ENCODE results near the gene LIMS1. TPM values are rescaled to one million over a fixed set of nuclear protein-coding genes. Genes with fewer than 3 reads are reported as not detected.

Gene LIMS1
- polyA plus RNA-seq, 4 donors, result 8.3 to 51.4 (median 21.7) TPM

GRCh38 chr2:108621687-108622681 is 87.7 kb downstream of the LIMS1 start:
- H3K27me3 ChIP-seq (ENCODE audit: control insufficient read depth in 3 of 3, insufficient read depth in 3 of 3, low read length in 3 of 3), result no peaks in the 10 kb centered on the region
- WGBS, 3 donors, result 79 to 90% (median 80%) methylated on average over 2 of the region's 2 CpGs
- H3K4me3 ChIP-seq (ENCODE audit: low read depth in 1 of 3, low read length in 3 of 3), result peak overlapping the region in 1 of 3 donors; percentile 23
- peak overlapping the region; percentile 33 to 61 (median 55) for H3K27ac ChIP-seq (ENCODE audit: low read depth in 1 of 3, low read length in 2 of 3)
- peaks cover 0 to 12% (median 6%) of the 10 kb centered on the region in 3 donors for H3K4me1 ChIP-seq (ENCODE audit: control insufficient read depth in 3 of 3, insufficient read depth in 2 of 3, low read depth in 1 of 3, low read length in 2 of 3)
- H3K36me3 ChIP-seq (ENCODE audit: control insufficient read depth in 3 of 3, insufficient read depth in 2 of 3, low read depth in 1 of 3, low read length in 3 of 3), result no peaks in the 10 kb centered on the region
- no peaks in the 10 kb centered on the region for H3K9me3 ChIP-seq (ENCODE audit: control insufficient read depth in 2 of 2, insufficient read depth in 1 of 2, low read depth in 1 of 2, low read length in 1 of 2)
- DNase-seq (no peak), FAIRE-seq (no peak)

- H3K4me3 ChIP-seq (ENCODE audit: low read depth in 1 of 3, low read length in 3 of 3), result no peak overlapping the region
- FAIRE-seq (no peak), DNase-seq (no peak)
- no peaks in the 10 kb centered on the region for H3K9me3 ChIP-seq (ENCODE audit: control insufficient read depth in 2 of 2, insufficient read depth in 1 of 2, low read depth in 1 of 2, low read length in 1 of 2)
- peak overlapping the region in 1 of 3 donors; percentile 41 for H3K27ac ChIP-seq (ENCODE audit: low read depth in 1 of 3, low read length in 2 of 3)
- peaks cover 0 to 6% (median 6%) of the 10 kb centered on the region in 3 donors for H3K4me1 ChIP-seq (ENCODE audit: control insufficient read depth in 3 of 3, insufficient read depth in 2 of 3, low read depth in 1 of 3, low read length in 2 of 3)
- 40 to 59% (median 42%) methylated on average over 6 of the region's 6 CpGs for WGBS, 3 donors
- H3K27me3 ChIP-seq (ENCODE audit: control insufficient read depth in 3 of 3, insufficient read depth in 3 of 3, low read length in 3 of 3), result no peaks in the 10 kb centered on the region
- no peaks in the 10 kb centered on the region for H3K36me3 ChIP-seq (ENCODE audit: control insufficient read depth in 3 of 3, insufficient read depth in 2 of 3, low read depth in 1 of 3, low read length in 3 of 3)
Measured at GRCh38 chr2:108623616-108624015, 89.3 kb downstream of the LIMS1 start.

- WGBS, 3 donors, result 86 to 90% (median 87%) methylated on average over 5 of the region's 5 CpGs
- peaks cover 0 to 6% (median 6%) of the 10 kb centered on the region in 3 donors for H3K4me1 ChIP-seq (ENCODE audit: control insufficient read depth in 3 of 3, insufficient read depth in 2 of 3, low read depth in 1 of 3, low read length in 2 of 3)
- peak overlapping the region in 2 of 3 donors; percentile 22 to 45 for H3K27ac ChIP-seq (ENCODE audit: low read depth in 1 of 3, low read length in 2 of 3)
Measured at GRCh38 chr2:108625186-108625827, 91.0 kb downstream of the LIMS1 start.

GRCh38 chr2:108625828-108626195 is 91.5 kb downstream of the LIMS1 start:
- Histone ChIP-seq H3K4me3 (ENCODE audit: low read depth in 1 of 3, low read length in 3 of 3) (no peak overlapping the region), H3K27ac (ENCODE audit: low read depth in 1 of 3, low read length in 2 of 3) (no peak overlapping the region), H3K9me3 (ENCODE audit: control insufficient read depth in 2 of 2, insufficient read depth in 1 of 2, low read depth in 1 of 2, low read length in 1 of 2) (no peaks in the 10 kb centered on the region), H3K36me3 (ENCODE audit: control insufficient read depth in 3 of 3, insufficient read depth in 2 of 3, low read depth in 1 of 3, low read length in 3 of 3) (peaks cover 0 to 2% (median 0%) of the 10 kb centered on the region in 3 donors), H3K4me1 (ENCODE audit: control insufficient read depth in 3 of 3, insufficient read depth in 2 of 3, low read depth in 1 of 3, low read length in 2 of 3) (peaks cover 0 to 3% (median 2%) of the 10 kb centered on the region in 3 donors), H3K27me3 (ENCODE audit: control insufficient read depth in 3 of 3, insufficient read depth in 3 of 3, low read length in 3 of 3) (no peaks in the 10 kb centered on the region)
- 55 to 64% (median 61%) methylated on average over 2 of the region's 2 CpGs for WGBS, 3 donors
- no peak for DNase-seq
- no peak for FAIRE-seq

More at GRCh38 chr2:108625186-108625827, 91.0 kb downstream of the LIMS1 start:
- Histone ChIP-seq H3K9me3 (ENCODE audit: control insufficient read depth in 2 of 2, insufficient read depth in 1 of 2, low read depth in 1 of 2, low read length in 1 of 2) (no peaks in the 10 kb centered on the region), H3K27me3 (ENCODE audit: control insufficient read depth in 3 of 3, insufficient read depth in 3 of 3, low read length in 3 of 3) (no peaks in the 10 kb centered on the region), H3K36me3 (ENCODE audit: control insufficient read depth in 3 of 3, insufficient read depth in 2 of 3, low read depth in 1 of 3, low read length in 3 of 3) (peaks cover 0 to 2% (median 0%) of the 10 kb centered on the region in 3 donors), H3K4me3 (ENCODE audit: low read depth in 1 of 3, low read length in 3 of 3) (no peak overlapping the region)
- DNase-seq (no peak), FAIRE-seq (no peak)

GRCh38 chr2:108626995-108627394 is 92.7 kb downstream of the LIMS1 start:
- no peak overlapping the region for H3K27ac ChIP-seq (ENCODE audit: low read depth in 1 of 3, low read length in 2 of 3)
- H3K9me3 ChIP-seq (ENCODE audit: control insufficient read depth in 2 of 2, insufficient read depth in 1 of 2, low read depth in 1 of 2, low read length in 1 of 2), result no peaks in the 10 kb centered on the region
- peaks cover 0 to 5% (median 0%) of the 10 kb centered on the region in 3 donors for H3K36me3 ChIP-seq (ENCODE audit: control insufficient read depth in 3 of 3, insufficient read depth in 2 of 3, low read depth in 1 of 3, low read length in 3 of 3)
- FAIRE-seq (no peak), DNase-seq (no peak)
- H3K4me3 ChIP-seq (ENCODE audit: low read depth in 1 of 3, low read length in 3 of 3), result no peak overlapping the region
- peaks cover 0 to 8% (median 0%) of the 10 kb centered on the region in 3 donors for H3K4me1 ChIP-seq (ENCODE audit: control insufficient read depth in 3 of 3, insufficient read depth in 2 of 3, low read depth in 1 of 3, low read length in 2 of 3)
- WGBS, 3 donors, result 76 to 82% (median 78%) methylated on average over 2 of the region's 2 CpGs
- no peaks in the 10 kb centered on the region for H3K27me3 ChIP-seq (ENCODE audit: control insufficient read depth in 3 of 3, insufficient read depth in 3 of 3, low read length in 3 of 3)

- Histone ChIP-seq H3K27ac (ENCODE audit: low read depth in 1 of 3, low read length in 2 of 3) (no peak overlapping the region), H3K36me3 (ENCODE audit: control insufficient read depth in 3 of 3, insufficient read depth in 2 of 3, low read depth in 1 of 3, low read length in 3 of 3) (peaks cover 0 to 5% (median 0%) of the 10 kb centered on the region in 3 donors), H3K4me1 (ENCODE audit: control insufficient read depth in 3 of 3, insufficient read depth in 2 of 3, low read depth in 1 of 3, low read length in 2 of 3) (peaks cover 0 to 13% (median 3%) of the 10 kb centered on the region in 3 donors), H3K27me3 (ENCODE audit: control insufficient read depth in 3 of 3, insufficient read depth in 3 of 3, low read length in 3 of 3) (no peaks in the 10 kb centered on the region), H3K9me3 (ENCODE audit: control insufficient read depth in 2 of 2, insufficient read depth in 1 of 2, low read depth in 1 of 2, low read length in 1 of 2) (no peaks in the 10 kb centered on the region), H3K4me3 (ENCODE audit: low read depth in 1 of 3, low read length in 3 of 3) (no peak overlapping the region)
- no peak for FAIRE-seq
- no peak for DNase-seq
- WGBS, 3 donors, result 84 to 89% (median 88%) methylated on average over 4 of the region's 4 CpGs
Measured at GRCh38 chr2:108627911-108628567, 93.8 kb downstream of the LIMS1 start.

- Histone ChIP-seq H3K4me3 (ENCODE audit: low read depth in 1 of 3, low read length in 3 of 3) (no peak overlapping the region), H3K36me3 (ENCODE audit: control insufficient read depth in 3 of 3, insufficient read depth in 2 of 3, low read depth in 1 of 3, low read length in 3 of 3) (peaks cover 0 to 5% (median 0%) of the 10 kb centered on the region in 3 donors), H3K4me1 (ENCODE audit: control insufficient read depth in 3 of 3, insufficient read depth in 2 of 3, low read depth in 1 of 3, low read length in 2 of 3) (peaks cover 3 to 17% (median 5%) of the 10 kb centered on the region in 3 donors), H3K27me3 (ENCODE audit: control insufficient read depth in 3 of 3, insufficient read depth in 3 of 3, low read length in 3 of 3) (no peaks in the 10 kb centered on the region), H3K27ac (ENCODE audit: low read depth in 1 of 3, low read length in 2 of 3) (peak overlapping the region in 1 of 3 donors; percentile 11), H3K9me3 (ENCODE audit: control insufficient read depth in 2 of 2, insufficient read depth in 1 of 2, low read depth in 1 of 2, low read length in 1 of 2) (no peaks in the 10 kb centered on the region)
- 81 to 89% (median 86%) methylated on average over 6 of the region's 6 CpGs for WGBS, 3 donors
- DNase-seq (no peak), FAIRE-seq (no peak)
Measured at GRCh38 chr2:108628936-108629335, 94.7 kb downstream of the LIMS1 start.

- Histone ChIP-seq H3K36me3 (ENCODE audit: control insufficient read depth in 3 of 3, insufficient read depth in 2 of 3, low read depth in 1 of 3, low read length in 3 of 3) (peaks cover 0 to 5% (median 0%) of the 10 kb centered on the region in 3 donors), H3K27me3 (ENCODE audit: control insufficient read depth in 3 of 3, insufficient read depth in 3 of 3, low read length in 3 of 3) (no peaks in the 10 kb centered on the region), H3K27ac (ENCODE audit: low read depth in 1 of 3, low read length in 2 of 3) (peak overlapping the region in 1 of 3 donors; percentile 15), H3K4me1 (ENCODE audit: control insufficient read depth in 3 of 3, insufficient read depth in 2 of 3, low read depth in 1 of 3, low read length in 2 of 3) (peaks cover 5 to 22% (median 7%) of the 10 kb centered on the region in 3 donors), H3K9me3 (ENCODE audit: control insufficient read depth in 2 of 2, insufficient read depth in 1 of 2, low read depth in 1 of 2, low read length in 1 of 2) (no peaks in the 10 kb centered on the region), H3K4me3 (ENCODE audit: low read depth in 1 of 3, low read length in 3 of 3) (no peak overlapping the region)
- no peak for DNase-seq
- FAIRE-seq, result no peak
- WGBS, 3 donors, result 50 to 57% (median 57%) methylated on average over 1 of the region's 1 CpG
Measured at GRCh38 chr2:108629417-108629816, 95.1 kb downstream of the LIMS1 start.
